Measurements from ENCODE around the gene PALLD. TPM values are rescaled to one million over a fixed set of nuclear protein-coding genes. Genes with fewer than 3 reads are reported as not detected.
"Not testable (repeated sequence)": the region's sequence is repeated elsewhere in the genome, so short reads cannot be mapped to it uniquely, and the experiment has no call there.

Gene PALLD
- total RNA-seq, 2 donors from 2014 or later, result 440 to 625 TPM

- ATAC-seq (no peak), DNase-seq (no peak)
- intact Hi-C loops (cut with DNase I), result no loop called here
These were observed 204.2 kb downstream of the PALLD start for GRCh38 chr4:168701061-168701460.

GRCh38 chr4:168702581-168703087 lies 205.8 kb downstream of the PALLD start:
- ATAC-seq; intact Hi-C loops (cut with DNase I); DNase-seq: not testable (repeated sequence)

- ATAC-seq (no peak), DNase-seq (no peak)
- intact Hi-C loops (cut with DNase I), result no loop called here
These were observed 208.3 kb downstream of the PALLD start for GRCh38 chr4:168705121-168705520.

- intact Hi-C loops (cut with DNase I), result no loop called here
- DNase-seq (no peak), ATAC-seq (peak in 1 of 2 donors; percentile 51)
These were observed 210.4 kb downstream of the PALLD start for GRCh38 chr4:168707205-168707604.

GRCh38 chr4:168708108-168708507 lies 211.3 kb downstream of the PALLD start:
- ATAC-seq (no peak), DNase-seq (no peak)
- intact Hi-C loops (cut with DNase I), result no loop called here

- ATAC-seq, result peak in 1 of 2 donors; percentile 48
- no peak for DNase-seq
- intact Hi-C loops (cut with DNase I), result loop anchor here (5.0 to 10.0 kb wide), 2 partner anchors 204 to 207 kb away; no protein-coding TSS in a partner anchor
These were observed 213.6 kb downstream of the PALLD start for GRCh38 chr4:168710353-168710946.

- intact Hi-C loops (cut with DNase I), result loop anchor here (5.0 to 10.0 kb wide), 2 partner anchors 203 to 206 kb away; no protein-coding TSS in a partner anchor
- DNase-seq (peak; percentile 32), ATAC-seq (peak; percentile 8 to 33)
These were observed 214.6 kb downstream of the PALLD start for GRCh38 chr4:168711197-168712140.

- no peak for ATAC-seq
- DNase-seq, result no peak
- intact Hi-C loops (cut with DNase I), result loop anchor here (5.0 to 10.0 kb wide), 2 partner anchors 202 to 205 kb away; no protein-coding TSS in a partner anchor
These were observed 215.6 kb downstream of the PALLD start for GRCh38 chr4:168712316-168712890.

- intact Hi-C loops (cut with DNase I), result loop anchor here (5.0 to 10.0 kb wide), 2 partner anchors 202 to 204 kb away; no protein-coding TSS in a partner anchor
- ATAC-seq (no peak), DNase-seq (no peak)
These were observed 216.4 kb downstream of the PALLD start for GRCh38 chr4:168713253-168713652.

GRCh38 chr4:168715896-168716295 lies 219.0 kb downstream of the PALLD start:
- intact Hi-C loops (cut with DNase I), result loop anchor here (5.0 to 10.0 kb wide), 2 partner anchors 116 to 199 kb away; no protein-coding TSS in a partner anchor
- DNase-seq (no peak), ATAC-seq (no peak)

- intact Hi-C loops (cut with DNase I), result loop anchor here (5.0 to 10.0 kb wide), 2 partner anchors 116 to 198 kb away; no protein-coding TSS in a partner anchor
- ATAC-seq (peak; percentile 79 to 84), DNase-seq (no peak)
These were observed 219.7 kb downstream of the PALLD start for GRCh38 chr4:168716406-168717129.

- intact Hi-C loops (cut with DNase I), result loop anchor here (5.0 to 10.0 kb wide), 2 partner anchors 114 to 197 kb away; no protein-coding TSS in a partner anchor
- DNase-seq (peak; percentile 34), ATAC-seq (peak; percentile 92 to 93)
These were observed 221.0 kb downstream of the PALLD start for GRCh38 chr4:168717847-168718246.

- ATAC-seq (no peak), DNase-seq (no peak)
- intact Hi-C loops (cut with DNase I), result loop anchor here (5.0 to 10.0 kb wide), 2 partner anchors 113 to 195 kb away; no protein-coding TSS in a partner anchor
These were observed 222.9 kb downstream of the PALLD start for GRCh38 chr4:168719725-168720124.

GRCh38 chr4:168720396-168720900 lies 223.6 kb downstream of the PALLD start:
- ATAC-seq, result no peak
- no peak for DNase-seq
- intact Hi-C loops (cut with DNase I), result no loop called here

- intact Hi-C loops (cut with DNase I), result no loop called here
- DNase-seq (no peak), ATAC-seq (no peak)
These were observed 225.5 kb downstream of the PALLD start for GRCh38 chr4:168722391-168722790.

- peak in 1 of 2 donors; percentile 64 for ATAC-seq
- DNase-seq, result no peak
- intact Hi-C loops (cut with DNase I), result no loop called here
These were observed 226.2 kb downstream of the PALLD start for GRCh38 chr4:168723020-168723419.

GRCh38 chr4:168723569-168723968 lies 226.7 kb downstream of the PALLD start:
- intact Hi-C loops (cut with DNase I), result no loop called here
- peak in 1 of 2 donors; percentile 26 for ATAC-seq
- DNase-seq, result no peak

- DNase-seq (no peak), ATAC-seq (no peak)
- intact Hi-C loops (cut with DNase I), result no loop called here
These were observed 227.4 kb downstream of the PALLD start for GRCh38 chr4:168724243-168724642.

Data from left cardiac atrium (tissue), 4 donors.